Measurements from ENCODE around the gene GPR158.

- TF ChIP-seq SNAI2 (CRISPR knock-in tag; IDR thresholded peaks at IDR 0.05) (no peak), ARNTL (CRISPR knock-in tag; IDR thresholded peaks at IDR 0.05; ENCODE audit: borderline replicate concordance, low read depth) (no peak), PATZ1 (CRISPR knock-in tag; IDR thresholded peaks at IDR 0.05; ENCODE audit: borderline replicate concordance) (no peak), ZNF8 (CRISPR knock-in tag; IDR thresholded peaks at IDR 0.05) (no peak)
These were observed 86.8 kb downstream of the GPR158 start for GRCh38 chr10:25261558-25261957.
